A673 (cell line): ENCODE data around the gene CLIC6. TPM values are rescaled to one million over a fixed set of nuclear protein-coding genes. Genes with fewer than 3 reads are reported as not detected.

Experiments used
- BruUV-seq: library from RNA; stranded (reverse); fragments of 400-500 nt; replicated peaks from 2 replicates; lab custom pipeline; 2021; lab: Mats Ljungman, UMichigan
- CTCF ChIA-PET: fragments of 300-600 bp; sonication (Branson Sonifier 250); formaldehyde crosslinking; loops from one replicate; lab custom pipeline; 2022; ENCODE audit warnings: antibody characterized with exemption; lab: Charles Lee
- POLR2A ChIA-PET: fragments of 300-600 bp; sonication (Branson Sonifier 250); formaldehyde crosslinking; loops from one replicate; lab custom pipeline; 2022; ENCODE audit warnings: antibody characterized with exemption; ENCODE audit not compliant: low non-redundant PET; lab: Charles Lee
- DNase-seq: peaks from one replicate; pipeline ENCODE4 v3.0.0-alpha.2; 2015; ENCODE audit warnings: low spot score
- H3K27ac ChIP-seq: fragments of 200-600 bp; sonication (generic); 2 replicates; pipeline ENCODE4 v1.5.1; 2016; ENCODE audit warnings: mixed run types, low read depth, mild to moderate bottlenecking, mixed read lengths, antibody characterized with exemption, low read length; ENCODE audit not compliant: poor library complexity, severe bottlenecking
- H3K27me3 ChIP-seq: fragments of 200-600 bp; sonication (generic); replicated peaks from 2 replicates; pipeline ENCODE4 v1.6.1; 2017; ENCODE audit warnings: mixed run types, low read depth, mild to moderate bottlenecking, mixed read lengths, antibody characterized with exemption, low read length; ENCODE audit not compliant: insufficient read depth, poor library complexity
- H3K36me3 ChIP-seq: fragments of 200-600 bp; sonication (generic); 2 replicates; pipeline ENCODE4 v1.6.1; 2016; ENCODE audit warnings: mixed run types, mild to moderate bottlenecking, mixed read lengths, antibody characterized with exemption, low read length; ENCODE audit not compliant: insufficient read depth, poor library complexity, severe bottlenecking
- H3K4me1 ChIP-seq: fragments of 200-600 bp; sonication (generic); 2 replicates; pipeline ENCODE4 v1.6.1; 2017; ENCODE audit warnings: mixed run types, mild to moderate bottlenecking, mixed read lengths, antibody characterized with exemption, low read length; ENCODE audit not compliant: insufficient read depth, poor library complexity, severe bottlenecking
- H3K4me3 ChIP-seq: fragments of 200-600 bp; sonication (generic); 2 replicates; pipeline ENCODE4 v1.5.1; 2016; ENCODE audit warnings: low read depth, mixed run types, mild to moderate bottlenecking, mixed read lengths, low read length; ENCODE audit not compliant: poor library complexity, severe bottlenecking
- H3K9me3 ChIP-seq: fragments of 200-600 bp; sonication (generic); 2 replicates; pipeline ENCODE4 v1.6.1; 2016; ENCODE audit warnings: mixed run types, low read depth, mild to moderate bottlenecking, mixed read lengths, antibody characterized with exemption, low read length; ENCODE audit not compliant: poor library complexity, severe bottlenecking
- EZH2 ChIP-seq: fragments of 200-600 bp; sonication (generic); IDR thresholded peaks from 2 replicates; pipeline ENCODE4 v1.6.1; 2017; ENCODE audit warnings: borderline replicate concordance, low read depth, mild to moderate bottlenecking, mixed read lengths, antibody characterized with exemption, low read length; ENCODE audit not compliant: poor library complexity, severe bottlenecking
- intact Hi-C: fragments of 100-400 bp; cut with micrococcal nuclease; formaldehyde crosslinking; loops from one replicate; pipeline ENCODE4 v1.10.0; 2022; ENCODE audit not compliant: unreplicated experiment
- total RNA-seq: library from RNA; stranded (reverse); gene quantifications from 2 replicates; pipeline ENCODE4 v1.2.3, GENCODE V29; 2021
- TF ChIP-seq, protein P1 (sequence below): fragments of 300-800, 200-600 bp; sonication (generic); conservative IDR thresholded peaks from 2 replicates; pipeline ENCODE4 v1.5.1; 2017; ENCODE audit warnings: low read depth, mild to moderate bottlenecking, antibody characterized with exemption, low read length, moderate library complexity, mixed read lengths

The CLIC6 gene
- total RNA-seq, 1 experiment from 2014 or later = not detected

DNA sequence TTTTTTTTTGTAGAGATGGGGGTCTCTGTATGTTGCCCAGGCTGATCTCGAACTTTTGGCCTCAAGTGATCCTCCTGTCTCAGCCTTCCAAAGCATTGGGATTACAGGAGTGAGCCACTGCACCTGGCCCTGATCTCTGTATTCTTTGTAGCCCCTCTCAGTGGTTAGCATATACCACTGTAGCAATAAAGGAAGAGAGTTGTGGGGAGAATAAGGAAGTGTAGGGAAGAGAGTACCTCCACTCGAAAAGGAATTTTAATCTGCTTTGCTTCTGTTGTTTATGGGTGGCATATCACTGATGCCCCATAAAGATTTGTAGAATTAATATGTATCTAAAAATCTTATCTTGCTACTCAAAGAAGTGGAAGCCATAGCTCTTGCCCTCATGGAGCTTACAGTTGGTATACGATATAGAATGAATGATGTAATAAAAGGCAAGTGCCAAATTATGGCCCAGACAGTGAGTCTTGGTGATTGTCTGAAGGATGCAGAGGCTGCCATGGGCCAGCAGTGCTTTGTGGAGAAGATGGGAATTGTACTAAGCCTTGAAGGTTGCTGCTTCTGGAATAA lies 96.0 kb downstream of the CLIC6 start:
- no peaks in the 10 kb centered on the region for H3K4me1 ChIP-seq
- DNase-seq = no peak
- no peaks in the 10 kb centered on the region for H3K9me3 ChIP-seq
- no peaks in the 10 kb centered on the region for H3K27me3 ChIP-seq
- CTCF ChIA-PET = no interaction called here
- H3K36me3 ChIP-seq = no peaks in the 10 kb centered on the region
- no peak overlapping the region for H3K4me3 ChIP-seq
- intact Hi-C loops = no loop called here
- POLR2A ChIA-PET = no interaction called here
- H3K27ac ChIP-seq = no peak overlapping the region
- TF ChIP-seq, protein P1, sequence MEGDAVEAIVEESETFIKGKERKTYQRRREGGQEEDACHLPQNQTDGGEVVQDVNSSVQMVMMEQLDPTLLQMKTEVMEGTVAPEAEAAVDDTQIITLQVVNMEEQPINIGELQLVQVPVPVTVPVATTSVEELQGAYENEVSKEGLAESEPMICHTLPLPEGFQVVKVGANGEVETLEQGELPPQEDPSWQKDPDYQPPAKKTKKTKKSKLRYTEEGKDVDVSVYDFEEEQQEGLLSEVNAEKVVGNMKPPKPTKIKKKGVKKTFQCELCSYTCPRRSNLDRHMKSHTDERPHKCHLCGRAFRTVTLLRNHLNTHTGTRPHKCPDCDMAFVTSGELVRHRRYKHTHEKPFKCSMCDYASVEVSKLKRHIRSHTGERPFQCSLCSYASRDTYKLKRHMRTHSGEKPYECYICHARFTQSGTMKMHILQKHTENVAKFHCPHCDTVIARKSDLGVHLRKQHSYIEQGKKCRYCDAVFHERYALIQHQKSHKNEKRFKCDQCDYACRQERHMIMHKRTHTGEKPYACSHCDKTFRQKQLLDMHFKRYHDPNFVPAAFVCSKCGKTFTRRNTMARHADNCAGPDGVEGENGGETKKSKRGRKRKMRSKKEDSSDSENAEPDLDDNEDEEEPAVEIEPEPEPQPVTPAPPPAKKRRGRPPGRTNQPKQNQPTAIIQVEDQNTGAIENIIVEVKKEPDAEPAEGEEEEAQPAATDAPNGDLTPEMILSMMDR = no peak
- no peak for TF ChIP-seq EZH2
- BruUV-seq = no TSS peak

DNA sequence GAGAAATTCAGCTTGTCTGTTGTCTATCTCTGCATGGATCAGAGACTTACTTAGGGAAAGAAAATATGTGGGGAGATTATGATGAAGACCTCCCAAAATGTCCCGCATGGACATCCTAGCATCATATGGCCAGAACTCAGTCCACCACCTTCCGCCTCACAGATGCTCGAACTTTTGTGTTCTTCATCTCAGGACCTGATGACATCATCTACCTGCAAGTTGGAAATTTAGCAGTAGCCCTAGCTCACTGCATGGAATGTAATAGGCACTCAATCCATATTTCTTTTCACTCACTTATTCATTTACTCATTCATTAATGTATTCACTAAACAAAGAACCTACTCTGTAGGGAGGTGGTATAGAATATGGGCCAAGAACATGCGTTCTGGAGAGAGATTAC lies 96.8 kb downstream of the CLIC6 start:
- DNase-seq = no peak
- H3K9me3 ChIP-seq = no peaks in the 10 kb centered on the region
- no peak overlapping the region for H3K27ac ChIP-seq
- no peaks in the 10 kb centered on the region for H3K36me3 ChIP-seq
- intact Hi-C loops = no loop called here
- no peaks in the 10 kb centered on the region for H3K27me3 ChIP-seq
- TF ChIP-seq EZH2 = no peak
- TF ChIP-seq, protein P1 = no peak
- BruUV-seq = no TSS peak
- no peaks in the 10 kb centered on the region for H3K4me1 ChIP-seq
- POLR2A ChIA-PET = no interaction called here
- CTCF ChIA-PET = no interaction called here
- no peak overlapping the region for H3K4me3 ChIP-seq

DNA sequence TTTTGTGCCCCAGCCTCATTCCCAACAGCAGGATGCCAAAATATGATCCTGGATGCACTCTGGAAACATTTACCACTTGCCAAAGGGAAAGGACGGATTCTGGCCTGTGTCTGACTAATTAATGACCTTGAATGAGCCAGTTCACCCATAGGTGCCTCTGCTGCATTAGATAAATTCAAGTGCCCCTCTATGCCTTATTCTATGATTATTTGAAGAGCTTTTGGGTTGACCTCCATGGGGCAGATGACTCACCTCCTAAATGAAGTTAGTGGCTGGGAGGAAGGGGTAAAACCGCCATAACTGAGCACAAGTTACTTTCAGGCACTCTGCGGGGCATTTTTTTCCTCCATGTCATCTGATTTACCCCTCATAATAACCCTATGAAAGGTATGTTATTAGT lies 98.1 kb downstream of the CLIC6 start:
- intact Hi-C loops = no loop called here
- Histone ChIP-seq H3K36me3 (no peaks in the 10 kb centered on the region), H3K4me3 (no peak overlapping the region), H3K27ac (no peak overlapping the region), H3K27me3 (no peaks in the 10 kb centered on the region), H3K4me1 (no peaks in the 10 kb centered on the region), H3K9me3 (no peaks in the 10 kb centered on the region)
- no peak for DNase-seq
- TF ChIP-seq, protein P1 = no peak
- TF ChIP-seq EZH2 = no peak
- no TSS peak for BruUV-seq
- ChIA-PET CTCF (no interaction called here), POLR2A (no interaction called here)

Other genes with a start within 250 kb of the CLIC6 start
- not detected in 2 replicates for gene SMIM34, start 245.0 kb upstream of the CLIC6 start, total RNA-seq
- 0.13 TPM in 1 of 2 replicates, not detected in the other for gene KCNE1, start 156.8 kb upstream of the CLIC6 start, total RNA-seq
- 5.4 and 8.2 TPM in 2 replicates for gene RCAN1, start 53.9 kb upstream of the CLIC6 start, total RNA-seq